Fibroblast of skin of right biceps (primary cell): ENCODE results near the gene DCDC2C.

ENCODE experiments used
- DNase-seq: peaks from one replicate; pipeline ENCODE4 v3.0.0-alpha.2; 2013

DCDC2C gene

DNA sequence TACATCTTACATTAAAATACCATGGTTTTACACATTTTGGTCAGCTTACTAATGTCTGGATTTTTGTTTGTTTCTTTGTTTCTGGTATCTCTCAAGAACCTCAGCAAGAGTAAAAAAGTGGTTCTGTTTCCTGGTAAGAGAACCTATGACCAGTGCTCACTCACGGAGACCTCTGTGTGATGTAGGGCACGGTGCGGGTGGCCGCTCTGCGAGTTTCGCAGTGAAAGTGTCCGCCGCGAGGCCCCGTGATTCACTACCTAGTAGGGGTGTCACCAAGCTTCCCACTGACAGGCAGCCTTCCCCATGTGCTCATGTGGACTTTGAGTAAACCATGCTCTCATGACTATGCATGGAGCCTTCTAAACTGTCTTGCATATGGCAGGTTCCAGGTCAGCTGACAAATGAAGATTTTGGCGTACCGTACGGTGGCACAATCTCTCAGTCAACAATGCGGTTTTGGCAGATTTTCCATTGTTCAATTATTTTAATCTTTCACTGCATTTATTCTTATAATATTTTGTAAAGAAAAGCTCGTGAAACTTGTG, 137.3 kb downstream of the DCDC2C start:
- no peak for DNase-seq

DNA sequence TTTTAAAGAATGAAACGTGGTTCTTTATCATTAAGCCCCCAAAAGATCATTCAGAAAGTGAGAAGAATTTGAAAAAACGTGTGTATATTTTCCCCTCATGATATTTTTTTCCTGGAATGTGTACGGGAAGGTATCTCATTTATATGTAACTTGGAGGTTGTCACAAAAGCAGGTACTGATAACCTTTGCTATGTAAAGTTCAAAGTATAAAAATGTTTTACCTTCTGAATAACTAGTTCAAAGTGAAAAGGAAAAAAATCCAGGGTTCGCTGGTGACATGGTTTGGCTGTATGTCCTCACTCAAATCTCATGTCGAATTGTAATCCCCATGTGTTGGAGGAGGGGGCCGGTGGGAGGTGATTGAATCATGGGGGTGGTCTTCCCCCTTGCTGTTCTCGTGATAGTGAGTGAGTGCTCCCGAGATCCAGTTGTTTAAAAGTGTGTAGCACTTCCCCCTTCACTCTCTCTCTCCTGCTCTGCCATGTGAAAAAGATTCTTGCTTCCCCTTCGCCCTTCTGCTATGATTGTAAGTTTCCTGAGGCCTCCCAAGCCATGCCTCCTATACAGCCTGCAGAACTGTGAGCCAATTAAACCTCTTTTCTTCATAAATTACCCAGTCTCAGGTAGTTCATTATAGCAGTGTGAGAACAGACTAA, 144.2 kb downstream of the DCDC2C start:
- DNase-seq: no peak

DNA sequence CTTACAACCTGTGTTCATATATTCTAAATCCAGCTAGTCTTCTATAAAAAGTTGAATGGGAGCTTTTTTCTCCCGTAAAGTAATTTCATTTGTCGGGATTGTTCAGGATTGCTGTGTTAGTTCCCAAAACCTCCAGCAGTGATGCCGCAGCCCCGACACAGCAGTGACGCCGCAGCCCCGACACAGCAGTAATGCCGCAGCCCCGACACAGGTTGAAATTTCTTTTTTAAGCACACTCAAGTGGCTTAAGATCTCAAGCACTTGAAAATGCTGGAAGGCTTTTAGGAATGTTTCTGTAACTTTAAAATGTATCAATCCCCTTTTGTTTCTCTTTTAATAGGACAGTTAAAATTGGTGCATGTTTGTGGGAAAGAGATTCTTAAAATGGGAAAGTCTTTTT, 145.4 kb downstream of the DCDC2C start:
- DNase-seq: no peak

DNA sequence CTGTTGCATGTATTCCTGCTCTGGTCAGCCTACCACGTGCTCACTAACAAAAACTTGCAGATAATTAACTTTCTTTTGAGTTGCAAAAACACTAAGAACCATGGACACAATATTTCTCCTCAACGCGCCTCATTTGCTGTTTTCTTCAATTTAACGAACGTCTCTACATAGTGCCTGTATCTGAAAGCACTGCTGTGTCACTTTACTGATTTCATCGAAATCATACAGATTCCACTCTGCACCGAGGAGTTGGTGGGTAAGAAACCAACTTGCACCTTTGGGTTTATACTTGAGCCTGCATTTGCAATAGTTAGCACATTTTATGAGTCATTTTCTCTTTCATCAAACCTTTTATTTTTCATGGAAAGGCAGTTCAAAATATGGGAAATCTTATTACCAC, 145.8 kb downstream of the DCDC2C start:
- no peak for DNase-seq

DNA sequence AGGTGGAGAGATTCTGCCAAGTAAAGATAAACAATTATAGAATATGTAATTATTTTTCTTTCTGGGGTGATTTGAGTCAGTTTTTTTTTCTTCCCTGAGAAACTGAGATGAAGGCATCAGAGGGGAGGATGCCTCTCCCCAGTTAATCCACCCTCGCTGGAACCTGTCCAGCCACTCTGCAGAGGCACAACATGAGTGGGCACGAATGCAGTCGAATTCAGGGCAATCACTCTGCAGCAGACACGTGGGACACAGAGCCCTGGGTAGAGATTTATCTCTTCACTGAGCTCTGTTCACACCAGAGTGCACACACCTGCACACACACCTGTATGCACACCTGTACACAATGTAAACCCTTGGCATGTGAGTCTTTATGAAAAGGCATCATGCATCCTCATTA, 154.2 kb downstream of the DCDC2C start:
- no peak for DNase-seq

DNA sequence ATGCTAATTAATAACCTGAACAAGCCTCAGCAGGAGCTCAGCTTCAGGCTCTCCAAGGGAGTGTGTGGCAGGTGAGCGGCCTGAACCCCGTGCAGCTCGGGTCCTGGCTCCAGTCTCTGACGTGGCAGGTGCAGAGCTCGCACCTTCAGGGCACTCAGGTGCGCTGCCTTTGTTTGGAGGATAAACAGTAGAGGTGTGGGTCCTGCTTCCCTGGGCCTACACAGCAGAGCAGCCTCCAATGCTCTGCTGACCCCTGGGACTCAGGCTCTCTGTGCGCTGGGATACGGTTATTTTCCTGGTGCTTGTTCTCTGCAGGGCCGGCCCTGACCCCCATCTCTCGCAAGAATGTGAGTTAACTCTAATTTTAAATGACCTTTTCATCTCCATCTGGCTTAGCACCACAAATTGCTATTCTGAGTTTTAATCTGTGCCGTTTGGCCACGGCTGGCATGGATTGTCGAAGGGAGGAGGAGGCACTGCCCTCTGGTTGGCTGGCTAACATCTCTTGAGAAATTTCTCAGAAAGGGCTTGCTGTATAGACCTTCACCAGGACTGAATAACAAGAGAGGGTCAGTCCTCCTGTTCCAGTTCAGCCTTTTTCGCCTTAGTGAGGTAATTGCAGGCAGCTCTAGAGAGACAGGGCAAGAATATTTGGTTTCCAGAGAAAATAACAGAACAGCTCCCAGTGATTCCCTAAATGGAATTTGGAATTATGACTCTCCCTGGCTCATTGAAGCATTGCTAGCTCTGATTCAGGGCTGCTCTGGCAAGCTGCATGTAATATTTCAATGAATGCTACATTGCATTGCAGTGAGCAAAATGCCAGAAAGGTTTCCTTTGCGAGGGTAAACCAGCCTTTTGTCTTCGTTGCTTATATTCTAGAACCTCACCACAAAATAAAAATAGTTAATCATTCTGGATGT, 161.8 kb downstream of the DCDC2C start:
- no peak for DNase-seq

DNA sequence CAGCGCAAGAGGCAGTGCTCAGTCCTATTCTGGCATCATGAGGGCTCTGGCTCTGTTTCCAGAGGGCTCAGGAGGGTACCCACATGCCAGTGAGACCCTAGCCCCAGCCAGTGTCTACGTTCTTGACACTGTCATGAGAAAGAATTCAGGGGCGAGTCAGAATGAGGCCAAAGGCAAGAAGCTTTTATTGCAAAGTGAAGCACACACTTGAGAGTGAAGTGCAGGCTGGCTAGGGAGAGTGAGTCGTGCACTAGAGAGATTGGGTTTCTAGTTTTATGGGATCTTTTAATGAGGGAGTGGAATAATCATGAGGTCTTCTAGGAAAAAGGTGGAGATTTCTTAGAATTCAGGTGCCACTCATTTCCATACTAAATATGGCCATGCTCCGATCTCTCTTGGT, 164.1 kb downstream of the DCDC2C start:
- no peak for DNase-seq

DNA sequence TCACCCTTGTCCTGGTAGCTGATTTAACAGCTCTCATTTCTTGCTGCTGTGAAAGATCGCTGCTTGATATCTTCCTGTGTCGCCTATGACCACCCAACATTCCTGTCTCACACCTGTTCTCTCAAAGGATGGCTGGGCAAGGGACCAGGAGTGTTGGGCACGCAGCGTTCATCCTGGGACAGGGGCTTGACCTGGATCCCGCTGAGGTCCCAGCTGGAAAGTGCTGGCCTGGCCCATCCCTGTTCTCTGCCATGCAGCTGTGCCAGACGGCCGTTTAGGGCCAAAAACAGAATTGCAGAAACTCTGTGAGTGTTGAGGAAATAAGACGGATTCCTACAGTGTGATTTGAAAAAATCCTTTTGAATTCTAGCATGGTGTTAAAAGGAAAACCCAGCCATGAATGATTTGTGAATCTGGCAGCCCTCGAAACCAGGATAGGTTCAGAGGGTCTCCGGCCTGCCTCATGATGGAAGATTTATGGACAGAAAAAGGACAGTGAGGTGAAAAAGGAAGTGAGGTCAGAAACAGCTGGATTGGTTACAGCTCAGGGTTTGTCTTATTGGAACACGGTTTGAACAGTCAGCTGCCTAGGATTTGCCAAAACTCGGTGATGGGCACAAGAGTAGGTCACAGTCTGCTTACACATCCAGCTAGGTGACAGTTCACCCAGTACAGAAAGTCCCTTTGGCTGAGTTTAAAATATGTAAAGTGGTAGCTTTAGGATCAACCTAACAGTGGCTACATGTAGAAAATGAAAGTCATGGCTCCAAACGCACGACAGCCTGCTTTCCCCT, 164.8 kb downstream of the DCDC2C start:
- DNase-seq: no peak

DNA sequence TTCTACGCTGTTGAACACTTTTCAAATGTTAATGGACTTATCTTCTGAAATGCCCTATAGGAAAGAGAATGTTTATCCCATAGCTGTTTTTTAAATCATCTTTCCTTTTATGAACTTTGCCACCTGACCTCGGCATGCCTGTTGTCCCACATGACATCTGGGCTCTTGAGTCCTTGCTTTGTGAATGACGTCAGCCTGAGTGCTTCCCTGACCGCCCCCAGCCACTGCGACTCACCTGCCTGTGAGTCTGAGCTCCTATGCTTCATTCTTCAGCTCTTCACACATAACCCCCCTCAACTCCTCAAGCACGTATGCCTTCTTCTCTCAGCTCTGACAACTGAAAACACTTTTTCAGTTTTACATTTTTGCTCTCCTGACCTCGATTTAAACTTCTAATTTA, 166.8 kb downstream of the DCDC2C start:
- DNase-seq: peak; percentile 5

DNA sequence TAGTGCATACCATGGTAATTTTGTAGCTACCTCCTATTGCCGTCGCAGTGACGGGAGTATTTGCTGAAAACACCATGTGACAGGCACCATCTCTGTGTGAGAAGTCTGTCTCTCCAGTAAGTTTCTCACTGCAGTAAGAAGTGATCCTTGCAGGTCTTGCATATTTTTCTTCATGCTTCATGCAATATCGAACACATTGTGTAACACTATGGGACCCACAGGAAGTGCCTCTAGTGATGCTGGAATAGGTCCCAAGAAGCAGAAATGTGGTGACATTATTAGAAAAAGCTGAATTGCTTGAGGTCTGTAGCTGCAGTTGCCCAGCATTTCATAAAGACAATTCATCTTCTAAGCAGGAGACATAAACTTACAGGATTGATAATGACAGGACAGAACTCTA, 167.6 kb downstream of the DCDC2C start:
- DNase-seq: peak; percentile 25

DNA sequence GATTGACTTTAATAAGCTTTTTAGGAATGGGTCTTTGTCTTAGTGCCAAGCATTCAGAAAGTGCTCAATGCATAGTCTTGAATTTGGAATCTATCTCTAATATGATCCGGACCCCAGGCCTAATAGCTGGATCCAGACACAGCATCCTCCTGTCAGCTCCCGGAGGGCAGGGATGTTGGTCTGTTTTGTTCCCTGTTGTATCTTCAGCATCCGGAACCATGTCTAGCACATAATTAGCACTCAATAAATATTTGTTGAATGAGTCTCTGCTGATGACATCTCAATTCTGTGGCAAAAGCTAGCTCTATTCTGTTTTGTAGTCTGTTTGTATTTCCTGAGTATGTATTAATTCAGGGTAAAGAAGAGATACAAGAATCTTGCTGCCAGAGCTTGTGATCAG, 169.1 kb downstream of the DCDC2C start:
- no peak for DNase-seq

DNA sequence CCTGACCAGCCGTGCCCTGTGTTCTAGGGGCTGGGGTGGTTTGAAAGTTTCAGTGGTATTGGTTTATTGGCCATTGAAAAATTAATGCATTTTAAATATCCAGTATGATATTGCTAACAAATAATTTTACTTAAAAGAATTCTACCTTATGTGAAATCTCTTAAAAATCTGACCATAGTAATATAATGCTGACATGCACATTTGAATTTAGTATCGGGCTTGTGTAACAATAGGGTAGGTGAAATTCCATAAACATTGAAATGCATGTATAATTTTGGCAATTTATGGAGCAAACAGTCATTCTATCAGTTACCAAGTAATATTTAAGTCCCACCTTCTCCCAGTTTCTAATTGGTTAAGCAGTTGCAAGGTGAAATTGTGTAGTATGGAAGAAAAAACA, 170.5 kb downstream of the DCDC2C start:
- DNase-seq: no peak

DNA sequence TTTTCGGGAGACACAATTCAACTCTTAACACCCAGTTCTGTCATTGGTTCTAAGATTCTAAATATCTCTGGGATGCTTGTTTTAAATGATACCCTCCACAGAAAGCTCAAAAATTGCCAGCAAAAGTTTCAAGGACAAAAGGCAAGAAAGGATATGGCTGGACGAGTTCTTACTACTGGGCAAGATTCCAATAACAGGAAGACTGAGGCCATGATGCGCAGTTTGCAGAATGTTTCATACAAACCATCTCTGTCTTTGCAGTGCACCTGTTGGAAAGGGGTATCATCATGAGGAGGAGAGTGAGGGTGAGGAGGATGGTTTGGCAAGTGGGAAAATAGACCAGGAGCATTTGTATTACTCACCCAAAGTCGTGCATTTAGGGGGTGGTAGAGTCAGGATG, 172.8 kb downstream of the DCDC2C start:
- DNase-seq: no peak

DNA sequence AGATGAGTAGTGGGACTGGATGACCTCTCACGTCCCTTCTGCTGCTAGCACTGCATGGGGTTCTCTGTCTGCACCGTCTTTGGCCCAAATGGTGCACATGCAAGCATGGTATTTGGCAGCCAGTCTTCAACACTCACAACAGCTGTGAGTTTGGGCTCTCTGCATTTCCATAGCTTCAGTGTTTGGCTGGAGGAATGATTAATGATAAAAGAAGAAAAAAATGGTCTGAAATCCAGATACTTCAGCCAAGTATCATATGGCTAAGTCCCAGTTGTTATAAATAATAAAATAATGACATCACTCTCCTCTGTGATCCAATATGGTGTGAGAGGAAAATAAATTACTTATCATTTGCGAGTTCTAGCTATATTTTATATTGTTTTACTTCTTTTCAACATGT, 173.3 kb downstream of the DCDC2C start:
- no peak for DNase-seq

DNA sequence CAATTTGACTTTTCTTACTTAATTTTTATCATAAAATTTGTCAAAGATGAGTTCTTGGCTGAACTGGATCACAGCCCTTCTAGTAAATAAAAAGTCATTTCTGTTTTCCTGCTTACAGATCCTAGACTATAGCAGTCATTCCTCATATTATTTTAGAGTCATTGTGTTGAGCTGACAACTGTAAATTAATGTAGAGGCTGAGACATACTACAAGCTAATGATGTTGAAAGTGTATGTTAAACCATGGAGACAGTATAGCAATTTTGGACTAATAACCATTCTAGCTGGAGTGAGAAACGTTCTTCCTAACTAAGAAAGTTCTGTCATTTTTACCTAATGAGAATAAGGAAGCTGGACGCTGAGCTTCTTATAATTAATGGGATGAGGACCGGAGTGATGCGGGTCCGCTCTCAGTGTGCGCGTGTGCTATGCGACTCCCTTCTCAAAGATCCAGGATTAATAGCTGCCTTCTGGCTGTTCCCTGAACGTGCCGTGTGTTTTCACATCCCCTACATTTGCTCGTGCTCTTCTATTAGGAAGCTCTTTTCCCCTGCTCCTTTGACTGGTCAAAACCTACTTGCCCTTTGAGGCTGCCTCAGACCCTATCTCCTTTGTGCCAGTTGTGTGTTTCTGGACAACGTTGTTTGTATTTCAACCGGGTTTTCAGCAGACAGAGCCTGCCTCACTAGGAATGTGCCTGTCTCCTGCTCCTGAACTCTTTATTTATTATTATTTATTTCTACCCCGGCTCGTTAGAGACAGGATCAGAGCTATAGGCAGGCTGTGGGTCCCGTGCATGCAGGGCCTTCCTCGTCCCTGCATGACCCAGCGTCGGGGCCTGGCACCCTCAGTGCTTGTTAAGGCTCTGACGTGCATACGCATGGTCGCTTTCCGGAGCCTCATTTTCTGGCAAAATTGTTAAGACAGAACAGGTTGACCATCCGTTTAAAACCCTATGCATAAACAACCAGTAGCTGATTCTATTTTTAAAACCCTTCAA, 182.6 kb downstream of the DCDC2C start:
- no peak for DNase-seq

DNA sequence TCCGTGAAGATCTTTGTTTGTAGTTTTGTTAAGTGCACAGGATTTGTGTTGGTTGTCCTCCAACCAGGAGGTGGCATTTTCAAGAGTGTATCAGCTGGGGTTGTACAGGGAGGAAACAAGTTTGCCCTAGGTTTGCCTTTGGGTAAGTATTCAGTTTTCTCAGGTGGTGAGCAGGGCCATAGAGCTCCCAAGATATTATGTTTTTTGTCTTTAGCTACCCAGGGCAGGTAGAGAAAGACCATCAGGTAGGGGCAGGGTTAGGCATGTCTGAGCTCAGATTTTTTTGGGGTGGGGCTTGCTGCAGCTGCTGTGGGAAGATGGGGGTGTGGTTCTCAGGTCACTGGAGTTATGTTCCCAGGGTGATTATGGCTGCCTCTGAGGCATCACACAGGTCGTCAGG, 191.6 kb downstream of the DCDC2C start:
- DNase-seq: no peak
